ENCODE results near the gene ZCRB1. TPM values are rescaled to one million over a fixed set of nuclear protein-coding genes. Genes with fewer than 3 reads are reported as not detected.

The ZCRB1 gene
- total and polyA plus RNA-seq, 2 of the 4 experiments (the other 2 are of a cell fraction), result 19.7 to 28.1 TPM

DNA sequence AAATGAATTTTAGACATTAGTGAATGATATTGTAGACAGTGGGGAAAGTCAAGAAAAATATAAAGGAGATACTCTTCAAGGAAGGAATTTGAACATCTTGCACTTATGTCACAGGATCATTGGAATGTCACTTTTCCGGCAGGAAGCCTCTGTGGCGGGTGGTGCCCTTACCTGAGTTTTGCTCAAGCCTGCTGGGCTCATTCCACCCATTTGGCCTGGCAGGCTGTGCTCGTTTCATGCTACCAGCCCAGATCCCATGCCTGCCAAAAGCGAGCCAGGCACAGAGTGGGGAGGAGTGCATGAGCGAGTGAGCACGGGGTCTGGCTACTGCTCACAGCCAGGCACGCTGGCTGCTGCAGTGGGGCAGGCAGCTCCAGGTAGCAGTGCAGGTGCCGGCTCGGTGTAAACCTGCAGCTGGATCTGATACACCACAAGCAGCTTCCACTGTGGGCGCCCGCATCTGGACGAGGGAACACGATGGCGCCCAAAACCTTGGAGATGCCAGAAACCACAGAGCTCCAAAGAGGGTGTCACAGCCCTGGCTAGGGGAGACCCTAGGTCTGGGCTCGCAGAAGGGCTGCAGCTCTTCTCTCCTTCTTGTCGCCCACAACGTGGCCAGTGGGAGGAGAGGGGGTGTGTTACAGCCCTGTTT, 59.2 kb downstream of the ZCRB1 start:
- Histone ChIP-seq H3K14ac (replicated peaks; ENCODE audit: low read depth, low read length) (no peak overlapping the region), H4K20me1 (ENCODE audit: insufficient read depth, low read length) (no peaks in the 10 kb centered on the region), H2BK20ac (ENCODE audit: low read depth, low read length) (no peak overlapping the region), H3K4me1 (ENCODE audit: control insufficient read depth, insufficient read depth, low read length) (no peaks in the 10 kb centered on the region), H2AFZ (replicated peaks; ENCODE audit: low read length, poor library complexity) (no peak overlapping the region), H2BK5ac (ENCODE audit: low read depth, low read length, poor library complexity, severe bottlenecking) (no peak overlapping the region), H3K56ac (ENCODE audit: extremely low read depth, insufficient read depth, low read length) (no peak overlapping the region), H2BK120ac (ENCODE audit: low read depth, low read length) (no peak overlapping the region), H3K9me3 (ENCODE audit: control insufficient read depth, insufficient read depth, low read length) (no peaks in the 10 kb centered on the region), H4K91ac (ENCODE audit: insufficient read depth, low read depth, low read length) (no peak overlapping the region), H2AK9ac (replicated peaks; ENCODE audit: low read depth, low read length, poor library complexity) (no peak overlapping the region), H3K4me2 (ENCODE audit: low read depth, low read length) (no peak overlapping the region), H3K4me3 (ENCODE audit: insufficient read depth, low read depth, low read length) (no peak overlapping the region), H3K79me1 (ENCODE audit: low read depth in 1 of 2, low read length in 2 of 2) (no peaks in the 10 kb centered on the region), H2BK15ac (ENCODE audit: low read depth, low read length) (no peak overlapping the region), H3K9me1 (ENCODE audit: insufficient read depth, low read length) (no peaks in the 10 kb centered on the region), H4K5ac (ENCODE audit: low read depth, low read length) (no peak overlapping the region), H3K9ac (ENCODE audit: low read depth, low read length) (no peak overlapping the region), H3K18ac (ENCODE audit: low read depth, low read length) (no peak overlapping the region), H4K8ac (ENCODE audit: low read depth in 2 of 2, low read length in 2 of 2) (no peak overlapping the region), H3K27me3 (ENCODE audit: control insufficient read depth, insufficient read depth, low read length) (no peaks in the 10 kb centered on the region), H3K4ac (ENCODE audit: low read depth, low read length) (no peak overlapping the region), H3K23ac (ENCODE audit: low read depth, low read length) (no peak overlapping the region), H3K27ac (ENCODE audit: insufficient read depth, low read length) (no peak overlapping the region), H2AK5ac (ENCODE audit: low read depth, low read length) (no peak overlapping the region), H3K36me3 (ENCODE audit: control insufficient read depth, insufficient read depth, low read length) (no peaks in the 10 kb centered on the region)
- WGBS, 2 experiments (ENCODE audit: extremely low coverage in 2 of 2, insufficient read length in 1 of 2), result 93% methylated on average over 8 of the region's 17 CpGs; no CpG with 5 or more reads in 1 of the 2 experiments
- in situ Hi-C loops (cut with MboI; ENCODE audit: low sequenced_read_pairs), result no loop called here
- ChIA-PET POLR2A (ENCODE audit: unreplicated experiment) (no interaction called here), CTCF (no interaction called here)
- DNase-seq (no peak), ATAC-seq (ENCODE audit: low read depth) (no peak)
- BruUV-seq (replicated peaks), result no TSS peak
- dilution Hi-C loops (cut with HindIII; ENCODE audit: low sequenced_read_pairs, unreplicated experiment), result no loop called here
- intact Hi-C loops (cut with micrococcal nuclease), result no loop called here
- TF ChIP-seq POLR2A (IDR thresholded peaks at IDR 0.05; ENCODE audit: low read depth, low read length), result no peak
- TF ChIP-seq RAD21 (IDR thresholded peaks at IDR 0.05; ENCODE audit: low read length), result no peak
- TF ChIP-seq CHD1 (IDR thresholded peaks at IDR 0.05; ENCODE audit: low read depth, low read length), result no peak
- no peak for TF ChIP-seq FOS (IDR thresholded peaks at IDR 0.05; ENCODE audit: low read depth, low read length)
- no peak for TF ChIP-seq RFX5 (IDR thresholded peaks at IDR 0.05; ENCODE audit: low read depth, low read length)
- no peak for TF ChIP-seq ELK1 (IDR thresholded peaks at IDR 0.05; ENCODE audit: borderline replicate concordance, low read depth, low read length)
- TF ChIP-seq MXI1 (IDR thresholded peaks at IDR 0.05; ENCODE audit: borderline replicate concordance, low read depth, low read length), result no peak
- no peak for TF ChIP-seq CEBPB (IDR thresholded peaks at IDR 0.05; ENCODE audit: low read depth, low read length)
- TF ChIP-seq NFE2L2 (IDR thresholded peaks at IDR 0.05; ENCODE audit: low read depth, low read length), result no peak
- no peak for TF ChIP-seq SMC3 (IDR thresholded peaks at IDR 0.05; ENCODE audit: low read depth, low read length)
- TF ChIP-seq CTCF (conservative IDR thresholded peaks at IDR 0.05; ENCODE audit: low read depth, low read length), result no peak
- no peak for TF ChIP-seq MAFK (IDR thresholded peaks at IDR 0.05; ENCODE audit: low read depth, low read length)
- TF ChIP-seq BHLHE40 (IDR thresholded peaks at IDR 0.05; ENCODE audit: low read depth, low read length), result no peak
- TF ChIP-seq MAZ (IDR thresholded peaks at IDR 0.05; ENCODE audit: borderline replicate concordance, low read depth, low read length), result no peak
- TF ChIP-seq RCOR1 (IDR thresholded peaks at IDR 0.05; ENCODE audit: insufficient replicate concordance, low read length), result no peak

All from IMR-90 (cell line).